CD8-positive, alpha-beta memory T cell (primary cell): Measurements from ENCODE around the gene SETD6. TPM values are rescaled to one million over a fixed set of nuclear protein-coding genes. Genes with fewer than 3 reads are reported as not detected.

Experiments used
- CTCF ChIA-PET: fragments of 350-600 bp; sonication (Branson Sonifier 250); formaldehyde crosslinking; loops from one replicate; lab custom pipeline; 2021; ENCODE audit warnings: antibody characterized with exemption; lab: Charles Lee
- POLR2A ChIA-PET: fragments of 350-600 bp; sonication (Branson Sonifier 250); formaldehyde crosslinking; loops from one replicate; lab custom pipeline; 2021; ENCODE audit warnings: antibody characterized with exemption; lab: Charles Lee
- DNase-seq, 5 donors: peaks; one replicate each; pipeline versions ENCODE4 v3.0.0 to v3.0.0-alpha.2; 2020 to 2022; ENCODE audit warnings: mixed read lengths in 1 of 5
- H3K27ac ChIP-seq: one replicate; pipeline ENCODE4 v1.7.0; 2013; ENCODE audit warnings: low read depth, mild to moderate bottlenecking, low read length, moderate library complexity
- H3K27me3 ChIP-seq: 2 replicates; pipeline ENCODE4 v1.7.0; 2013; ENCODE audit warnings: low read length, mild to moderate bottlenecking; ENCODE audit not compliant: insufficient read depth, poor library complexity, severe bottlenecking
- H3K36me3 ChIP-seq: 2 replicates; pipeline ENCODE4 v1.7.0; 2013; ENCODE audit warnings: mild to moderate bottlenecking, low read length, moderate library complexity; ENCODE audit not compliant: insufficient read depth
- H3K4me1 ChIP-seq: 2 replicates; pipeline ENCODE4 v1.7.0; 2013; ENCODE audit warnings: mild to moderate bottlenecking, low read length, moderate library complexity; ENCODE audit not compliant: insufficient read depth
- H3K4me3 ChIP-seq: 2 replicates; pipeline ENCODE4 v1.7.0; 2013; ENCODE audit warnings: mild to moderate bottlenecking, low read length
- H3K9me3 ChIP-seq: 2 replicates; pipeline ENCODE4 v1.7.0; 2013; ENCODE audit warnings: mild to moderate bottlenecking, low read length
- H3K27ac Mint-ChIP-seq, 8 donors: one replicate each; pipeline ENCODE4 v1.8.0; 2020 to 2021; ENCODE audit warnings: mixed read lengths in 8 of 8, mild to moderate bottlenecking in 6 of 8, inconsistent platforms in 3 of 8, moderate library complexity in 3 of 8
- H3K27me3 Mint-ChIP-seq, 2 donors: one replicate each; pipeline ENCODE4 v1.8.0; 2020 to 2021; ENCODE audit warnings: mixed read lengths in 2 of 2, mild to moderate bottlenecking in 1 of 2, moderate library complexity in 1 of 2
- H3K36me3 Mint-ChIP-seq, 3 donors: one replicate each; pipeline ENCODE4 v1.8.0; 2020 to 2021; ENCODE audit warnings: mixed read lengths in 3 of 3, inconsistent platforms in 1 of 3, mild to moderate bottlenecking in 1 of 3
- H3K4me1 Mint-ChIP-seq, 3 donors: one replicate each; pipeline ENCODE4 v1.8.0; 2020 to 2021; ENCODE audit warnings: mixed read lengths in 3 of 3, inconsistent platforms in 1 of 3, mild to moderate bottlenecking in 1 of 3
- H3K4me3 Mint-ChIP-seq, 7 donors: one replicate each; pipeline ENCODE4 v1.8.0; 2020 to 2021; ENCODE audit warnings: mixed read lengths in 7 of 7, mild to moderate bottlenecking in 6 of 7, moderate library complexity in 4 of 7, inconsistent platforms in 2 of 7
- H3K9me3 Mint-ChIP-seq, 5 donors: one replicate each; pipeline ENCODE4 v1.8.0; 2020 to 2022; ENCODE audit warnings: mixed read lengths in 5 of 5, mild to moderate bottlenecking in 3 of 5, moderate library complexity in 2 of 5, inconsistent platforms in 1 of 5
- polyA plus RNA-seq: library from polyadenylated mRNA; unstranded; fragments of 300-500 nt; fragmentation: Illumina TruSeq; gene quantifications from one replicate; pipeline ENCODE4 v1.2.3, GENCODE V29; 2021
- total RNA-seq, 2 experiments: library from RNA; stranded (reverse); gene quantifications; one replicate each; pipeline ENCODE4 v1.2.3, GENCODE V29; 2021

The SETD6 gene
- total and polyA plus RNA-seq, 3 experiments from 2014 or later = 10.5 to 24.9 (median 23.8) TPM

DNA sequence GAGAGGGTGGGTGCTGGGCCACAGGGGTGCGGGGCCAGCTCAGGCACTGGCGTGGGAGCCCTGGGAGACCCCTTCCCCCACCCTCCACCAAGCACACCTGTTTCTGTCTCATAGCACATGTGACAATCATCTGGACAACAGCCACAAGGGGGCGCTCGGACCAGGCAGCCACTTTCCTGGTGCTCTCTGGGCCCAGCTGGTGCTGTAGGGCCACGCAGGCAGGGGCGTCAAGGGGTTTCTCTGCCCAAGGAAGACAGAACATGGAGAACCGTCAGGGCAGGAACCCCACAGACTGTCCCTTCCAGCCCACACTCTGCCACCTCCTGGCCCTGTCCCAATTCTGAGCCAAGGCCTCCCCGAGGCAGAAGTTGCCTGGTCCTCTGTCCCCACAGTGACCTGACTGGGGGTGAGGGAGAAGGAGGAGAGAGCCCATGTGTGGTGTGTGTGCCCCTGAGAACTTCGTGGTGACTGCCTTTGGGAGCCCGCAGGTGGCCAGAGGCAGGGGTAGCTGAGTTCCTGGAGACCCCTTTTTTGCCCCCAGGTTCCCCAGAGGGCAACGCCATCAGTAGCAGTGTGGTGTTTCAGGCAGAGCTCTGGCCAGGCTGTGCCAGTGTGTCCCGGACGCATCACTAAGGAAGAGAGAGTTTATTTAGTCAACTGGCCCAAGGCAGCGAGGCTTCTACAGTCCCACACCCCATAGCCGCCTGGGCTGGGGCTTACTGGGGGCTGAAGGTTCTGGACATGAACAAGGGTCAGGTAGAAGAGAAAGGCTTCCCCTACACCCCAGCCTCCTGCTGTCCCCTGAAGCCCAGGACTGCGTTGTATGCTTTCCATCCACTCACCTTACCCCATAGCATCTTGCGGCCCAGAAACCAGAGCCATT, 3.1 kb upstream of the SETD6 start:
- H3K27me3 Mint-ChIP-seq = no peaks in the 10 kb centered on the region
- peaks cover 19 to 21% (median 19%) of the 10 kb centered on the region in 3 donors for H3K4me1 Mint-ChIP-seq
- Histone ChIP-seq H3K9me3 (no peaks in the 10 kb centered on the region), H3K27me3 (no peaks in the 10 kb centered on the region), H3K4me3 (no peak overlapping the region), H3K36me3 (no peaks in the 10 kb centered on the region), H3K27ac (no peak overlapping the region), H3K4me1 (peaks cover 16% of the 10 kb centered on the region)
- POLR2A ChIA-PET = no interaction called here
- no peaks in the 10 kb centered on the region for H3K9me3 Mint-ChIP-seq
- CTCF ChIA-PET = interaction anchor here (1.0 to 2.7 kb wide), 9 partner anchors 8 to 244 kb away, joined by 3 to 35 read pairs (median 5); partner anchors contain the start of genes CNOT1 and GINS3
- peaks cover 0 to 7% (median 0%) of the 10 kb centered on the region in 3 donors for H3K36me3 Mint-ChIP-seq
- peak; percentile 66 to 86 (median 73) for DNase-seq
- peak overlapping the region in 3 of 7 donors; percentile 15 to 38 (median 38) for H3K4me3 Mint-ChIP-seq
- H3K27ac Mint-ChIP-seq = peak overlapping the region in 2 of 8 donors; percentile 28 to 89

GRCh38 chr16:58513874-58514273, 1.4 kb upstream of the SETD6 start:
- Histone ChIP-seq H3K4me1 (peaks cover 17% of the 10 kb centered on the region), H3K4me3 (no peak overlapping the region), H3K27ac (no peak overlapping the region), H3K36me3 (peaks cover 8% of the 10 kb centered on the region), H3K9me3 (no peaks in the 10 kb centered on the region), H3K27me3 (no peaks in the 10 kb centered on the region)
- Mint-ChIP-seq H3K27me3 (no peaks in the 10 kb centered on the region), H3K9me3 (no peaks in the 10 kb centered on the region), H3K27ac (peak overlapping the region in 3 of 8 donors; percentile 4 to 87 (median 9)), H3K36me3 (peaks cover 0 to 22% (median 2%) of the 10 kb centered on the region in 3 donors), H3K4me1 (peaks cover 17 to 22% (median 19%) of the 10 kb centered on the region in 3 donors), H3K4me3 (peak overlapping the region in 2 of 7 donors; percentile 15 to 29)
- POLR2A ChIA-PET = interaction anchor here (0.5 kb wide), 1 partner anchor 12 kb away, joined by 7 read pairs; no protein-coding TSS in a partner anchor
- CTCF ChIA-PET = interaction anchor here (0.9 to 2.5 kb wide), 4 partner anchors 147 to 242 kb away, joined by 3 to 26 read pairs (median 4); partner anchors contain the start of gene GOT2
- no peak for DNase-seq

GRCh38 chr16:58515871-58516767, 802 bp downstream of the SETD6 start:
- peaks cover 0 to 45% (median 9%) of the 10 kb centered on the region in 3 donors for H3K36me3 Mint-ChIP-seq
- no peaks in the 10 kb centered on the region for H3K9me3 ChIP-seq
- H3K27ac ChIP-seq = peak overlapping the region; percentile 75
- CTCF ChIA-PET = interaction anchor here (1.6 to 3.2 kb wide), 2 partner anchors 9 to 240 kb away, joined by 4 to 12 read pairs; no protein-coding TSS in a partner anchor
- no peaks in the 10 kb centered on the region for H3K27me3 ChIP-seq
- no peaks in the 10 kb centered on the region for H3K9me3 Mint-ChIP-seq
- peaks cover 17% of the 10 kb centered on the region for H3K4me1 ChIP-seq
- peaks cover 29% of the 10 kb centered on the region for H3K36me3 ChIP-seq
- peak overlapping the region; percentile 88 to 96 (median 90) for H3K4me3 Mint-ChIP-seq
- peak overlapping the region; percentile 92 for H3K4me3 ChIP-seq
- POLR2A ChIA-PET = interaction anchor here (0.8 kb wide), 1 partner anchor 64 kb away, joined by 3 read pairs; no protein-coding TSS in a partner anchor
- DNase-seq = peak in 4 of 5 donors; percentile 17 to 62 (median 52)
- peaks cover 17 to 22% (median 19%) of the 10 kb centered on the region in 3 donors for H3K4me1 Mint-ChIP-seq
- peak overlapping the region in 7 of 8 donors; percentile 32 to 94 (median 58) for H3K27ac Mint-ChIP-seq
- H3K27me3 Mint-ChIP-seq = no peaks in the 10 kb centered on the region

- POLR2A ChIA-PET = interaction anchor here (0.8 kb wide), 1 partner anchor 63 kb away, joined by 3 read pairs; no protein-coding TSS in a partner anchor
- DNase-seq = no peak
- H3K27ac Mint-ChIP-seq = peak overlapping the region in 6 of 8 donors; percentile 13 to 83 (median 44)
- Histone ChIP-seq H3K9me3 (no peaks in the 10 kb centered on the region), H3K4me3 (peak overlapping the region; percentile 47), H3K36me3 (peaks cover 35% of the 10 kb centered on the region), H3K27ac (no peak overlapping the region), H3K27me3 (no peaks in the 10 kb centered on the region), H3K4me1 (peaks cover 17% of the 10 kb centered on the region)
- H3K27me3 Mint-ChIP-seq = no peaks in the 10 kb centered on the region
- CTCF ChIA-PET = interaction anchor here (1.6 to 3.2 kb wide), 2 partner anchors 9 to 239 kb away, joined by 4 to 12 read pairs; no protein-coding TSS in a partner anchor
- peaks cover 0 to 51% (median 12%) of the 10 kb centered on the region in 3 donors for H3K36me3 Mint-ChIP-seq
- H3K4me1 Mint-ChIP-seq = peaks cover 17 to 22% (median 19%) of the 10 kb centered on the region in 3 donors
- peak overlapping the region; percentile 70 to 92 (median 88) for H3K4me3 Mint-ChIP-seq
- H3K9me3 Mint-ChIP-seq = no peaks in the 10 kb centered on the region
These were observed 1.4 kb downstream of the SETD6 start for GRCh38 chr16:58516768-58517107.

DNA sequence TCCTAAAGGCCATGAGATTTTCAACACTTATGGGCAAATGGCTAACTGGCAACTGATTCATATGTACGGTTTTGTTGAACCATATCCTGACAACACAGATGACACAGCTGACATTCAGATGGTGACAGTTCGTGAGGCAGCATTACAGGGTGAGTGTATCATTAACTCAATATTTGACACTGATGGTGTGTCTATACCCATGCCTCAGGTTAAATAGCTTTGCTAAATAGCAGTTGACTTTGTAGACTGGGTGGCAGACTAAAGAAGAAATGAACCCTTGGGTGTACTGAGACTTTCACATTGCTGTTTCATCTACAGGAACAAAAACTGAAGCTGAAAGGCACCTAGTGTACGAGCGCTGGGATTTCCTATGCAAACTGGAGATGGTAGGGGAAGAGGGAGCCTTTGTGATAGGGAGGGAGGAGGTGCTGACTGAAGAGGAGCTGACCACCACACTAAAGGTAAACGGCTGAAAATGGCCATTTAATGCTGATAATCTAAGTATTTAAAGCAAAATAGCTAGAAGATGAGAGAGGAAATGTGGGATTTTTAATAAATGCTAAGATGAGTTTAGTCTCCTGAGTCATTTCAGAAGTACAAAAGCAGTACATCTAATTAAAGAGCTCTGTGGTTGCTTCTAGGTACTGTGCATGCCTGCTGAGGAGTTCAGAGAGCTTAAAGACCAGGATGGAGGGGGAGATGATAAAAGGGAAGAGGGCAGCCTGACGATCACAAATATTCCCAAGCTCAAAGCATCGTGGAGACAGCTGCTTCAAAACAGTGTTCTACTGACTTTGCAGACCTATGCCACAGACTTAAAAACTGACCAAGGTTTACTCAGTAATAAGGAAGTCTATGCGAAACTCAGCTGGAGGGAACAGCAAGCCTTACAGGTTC, 3.0 kb downstream of the SETD6 start:
- Histone ChIP-seq H3K27me3 (no peaks in the 10 kb centered on the region), H3K4me3 (no peak overlapping the region), H3K27ac (no peak overlapping the region), H3K36me3 (peaks cover 49% of the 10 kb centered on the region), H3K9me3 (no peaks in the 10 kb centered on the region), H3K4me1 (peaks cover 17% of the 10 kb centered on the region)
- POLR2A ChIA-PET = interaction anchor here (0.7 kb wide), 1 partner anchor 13 kb away, joined by 10 read pairs; no protein-coding TSS in a partner anchor
- DNase-seq = no peak
- Mint-ChIP-seq H3K9me3 (no peaks in the 10 kb centered on the region), H3K27ac (peak overlapping the region in 5 of 8 donors; percentile 22 to 88 (median 64)), H3K4me3 (peak overlapping the region in 1 of 7 donors; percentile 65), H3K36me3 (peaks cover 0 to 67% (median 17%) of the 10 kb centered on the region in 3 donors), H3K4me1 (peaks cover 16 to 19% (median 19%) of the 10 kb centered on the region in 3 donors), H3K27me3 (no peaks in the 10 kb centered on the region)
- CTCF ChIA-PET = interaction anchor here (1.1 to 3.2 kb wide), 3 partner anchors 13 to 238 kb away, joined by 3 to 12 read pairs (median 5); no protein-coding TSS in a partner anchor

- H3K4me1 ChIP-seq = peaks cover 17% of the 10 kb centered on the region
- POLR2A ChIA-PET = interaction anchor here (0.5 to 0.7 kb wide), 3 partner anchors 14 to 208 kb away, joined by 4 to 10 read pairs (median 5); no protein-coding TSS in a partner anchor
- Mint-ChIP-seq H3K27ac (no peak overlapping the region), H3K4me3 (peak overlapping the region in 1 of 7 donors; percentile 65), H3K36me3 (peaks cover 0 to 73% (median 17%) of the 10 kb centered on the region in 3 donors), H3K9me3 (no peaks in the 10 kb centered on the region), H3K4me1 (peaks cover 14 to 19% (median 19%) of the 10 kb centered on the region in 3 donors), H3K27me3 (no peaks in the 10 kb centered on the region)
- CTCF ChIA-PET = interaction anchor here (1.1 to 3.2 kb wide), 3 partner anchors 12 to 237 kb away, joined by 3 to 12 read pairs (median 5); no protein-coding TSS in a partner anchor
- no peak for DNase-seq
- no peak overlapping the region for H3K27ac ChIP-seq
- no peak overlapping the region for H3K4me3 ChIP-seq
- no peaks in the 10 kb centered on the region for H3K9me3 ChIP-seq
- no peaks in the 10 kb centered on the region for H3K27me3 ChIP-seq
- peaks cover 54% of the 10 kb centered on the region for H3K36me3 ChIP-seq
These were observed 3.7 kb downstream of the SETD6 start for GRCh38 chr16:58518980-58519368.
